KBM-7 (cell line): ENCODE results near the gene RBFOX1.

ENCODE experiments used
- DNase-seq: peaks from one replicate; pipeline ENCODE4 v3.0.0-alpha.2; 2015
- in situ Hi-C: fragments of 300-500 bp; cut with MboI; formaldehyde crosslinking; loops from 2 replicates; pipeline ENCODE4 v1.14.3; 2020; ENCODE audit warnings: low sequenced_read_pairs, low pct_unique_long_range_greater_than_20kb, mixed read lengths

RBFOX1 gene

DNA sequence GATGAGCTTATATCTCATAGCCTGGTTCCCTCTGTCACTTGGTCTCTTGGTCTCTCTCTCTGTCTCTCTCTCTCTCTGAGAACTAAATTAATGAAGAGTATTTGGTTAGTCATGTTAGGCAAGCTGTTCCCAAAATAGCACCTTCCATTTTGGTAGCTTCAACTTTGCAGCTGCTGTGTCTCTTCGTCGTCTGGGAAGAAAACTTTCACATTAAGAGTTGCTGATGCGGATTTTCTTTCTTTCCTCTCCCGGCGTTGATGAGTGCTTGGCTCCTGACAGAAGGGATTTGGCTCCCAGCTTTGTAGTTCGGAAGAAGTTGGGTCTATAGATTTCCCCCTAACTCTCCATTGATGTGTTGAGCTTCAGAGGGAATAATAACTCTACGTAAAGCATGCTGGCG, at the start of gene RBFOX1:
TSS of gene RBFOX1 (plus strand) at position 235 of the 400 bp plus-strand sequence.
- no peak for DNase-seq
- in situ Hi-C loops = no loop called here

DNA sequence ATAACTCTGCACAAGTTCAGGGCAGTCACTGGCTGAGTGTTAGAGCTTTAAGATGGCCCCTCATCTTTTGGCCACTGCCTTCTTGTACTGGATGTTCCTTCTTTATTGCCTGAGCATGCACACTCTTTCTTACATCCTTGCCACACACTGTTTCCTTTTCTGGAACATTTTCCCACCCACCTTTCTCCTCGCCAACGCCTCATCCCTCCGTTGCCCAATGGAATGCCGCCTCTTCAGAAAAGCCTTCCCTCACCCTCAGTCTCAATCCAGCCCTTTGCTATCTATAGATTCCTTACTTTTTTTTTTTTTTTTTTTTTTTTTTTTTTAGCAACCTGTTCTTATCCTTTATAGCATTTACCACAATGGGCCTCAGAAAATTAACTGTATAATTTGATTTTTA, 47.9 kb upstream of the RBFOX1 start:
- in situ Hi-C loops = no loop called here
- DNase-seq = no peak

DNA sequence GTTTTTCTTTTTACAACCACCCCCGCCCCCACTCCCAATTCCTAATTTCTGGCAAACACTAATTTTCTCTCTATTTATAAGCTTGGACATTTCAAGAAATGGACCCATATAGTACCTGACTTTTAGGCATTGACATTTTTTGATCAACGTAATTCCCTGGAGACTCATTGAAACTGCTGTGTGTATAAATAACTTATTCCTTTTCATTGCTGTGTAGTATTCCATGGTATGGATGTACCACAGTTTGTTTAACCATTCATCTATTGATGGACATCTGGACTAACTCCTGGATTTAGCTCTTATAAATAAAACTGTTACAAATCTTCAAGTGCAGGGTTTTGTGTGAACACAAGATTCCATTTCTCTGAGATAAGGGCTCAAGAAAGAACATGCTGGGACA, 47.1 kb upstream of the RBFOX1 start:
- in situ Hi-C loops = no loop called here
- DNase-seq = no peak

DNA sequence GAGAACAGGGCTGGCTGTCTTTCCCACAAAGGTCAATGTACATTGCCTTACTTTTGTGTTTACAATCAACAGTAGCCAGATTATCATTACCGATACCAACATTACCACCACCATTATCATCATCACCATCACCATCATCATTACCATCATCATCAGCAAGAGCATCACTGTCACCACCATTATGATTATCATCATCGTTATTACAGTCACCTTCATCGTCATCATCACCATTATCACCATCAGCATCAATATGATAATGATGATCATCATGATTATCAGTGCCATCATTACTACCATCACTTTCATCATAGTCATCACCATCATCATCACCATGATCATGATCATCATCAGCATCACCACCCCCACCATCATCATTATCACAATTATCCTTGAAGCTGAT, 43.3 kb upstream of the RBFOX1 start:
- in situ Hi-C loops = no loop called here
- no peak for DNase-seq

DNA sequence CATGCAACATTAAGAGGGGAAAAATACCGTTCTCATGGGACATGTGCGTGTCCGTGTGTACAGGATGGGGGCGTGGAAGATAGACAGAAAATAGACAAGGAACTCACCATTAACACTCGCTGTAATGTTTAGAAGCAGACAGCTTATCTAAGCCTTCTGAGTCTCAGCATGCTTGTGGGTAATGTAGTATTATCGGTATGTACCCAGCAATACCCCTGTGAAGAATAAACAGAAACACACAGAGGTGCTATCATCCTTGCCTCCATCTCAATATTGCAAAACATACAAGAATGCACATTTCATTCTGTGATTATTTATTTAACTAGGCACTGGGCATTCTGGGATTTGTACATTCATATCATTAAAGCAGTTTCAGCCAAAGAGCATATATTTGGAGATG, 42.0 kb upstream of the RBFOX1 start:
- in situ Hi-C loops = no loop called here
- no peak for DNase-seq

DNA sequence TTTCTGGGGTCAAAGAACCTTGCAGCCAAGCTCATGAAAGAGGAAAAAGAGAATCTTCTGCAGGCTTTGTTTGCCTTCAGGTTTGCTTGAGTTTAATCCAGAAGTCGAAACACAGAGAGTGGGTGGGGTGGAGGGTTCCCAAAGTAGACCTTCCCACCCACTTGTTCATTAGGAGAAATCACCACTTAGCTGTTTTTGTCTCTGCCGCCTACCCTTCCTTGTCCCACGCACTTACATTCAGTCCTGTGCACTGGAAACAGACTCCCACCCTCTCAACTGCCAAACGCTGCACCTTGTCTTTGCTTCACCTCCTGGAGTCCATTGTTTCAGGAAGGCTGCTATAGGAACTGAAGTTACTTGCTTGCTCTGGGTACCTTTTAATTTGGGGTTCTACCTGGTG, 38.6 kb upstream of the RBFOX1 start:
- no peak for DNase-seq
- in situ Hi-C loops = no loop called here

DNA sequence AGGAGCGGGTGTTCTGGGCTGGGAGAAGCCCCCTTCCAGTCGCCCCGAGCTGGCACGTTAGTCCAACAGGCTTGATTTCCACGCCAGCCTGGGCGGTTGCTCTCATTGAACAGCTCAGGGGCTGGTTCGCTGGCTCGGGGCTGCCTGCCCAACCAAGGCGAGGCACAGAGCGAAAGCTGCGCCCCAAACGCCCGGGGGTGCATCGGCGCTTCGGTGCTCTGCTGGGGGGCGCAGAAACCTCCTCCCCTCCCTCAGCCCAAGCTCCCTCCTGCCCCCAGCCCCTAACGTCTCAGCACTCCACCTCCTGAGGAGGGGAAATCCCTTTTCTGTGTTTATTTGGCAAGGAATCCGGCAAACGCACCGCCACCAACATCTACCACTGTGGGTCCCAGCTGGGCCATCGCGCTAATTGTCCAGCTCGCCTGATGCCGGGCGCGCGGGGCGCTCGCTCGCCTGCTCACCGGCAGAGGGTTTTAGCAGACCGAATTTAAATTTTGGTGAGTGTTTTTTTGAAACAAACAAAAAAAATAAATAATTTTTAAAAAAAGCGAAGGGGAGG, 29.5 kb upstream of the RBFOX1 start:
- no peak for DNase-seq

DNA sequence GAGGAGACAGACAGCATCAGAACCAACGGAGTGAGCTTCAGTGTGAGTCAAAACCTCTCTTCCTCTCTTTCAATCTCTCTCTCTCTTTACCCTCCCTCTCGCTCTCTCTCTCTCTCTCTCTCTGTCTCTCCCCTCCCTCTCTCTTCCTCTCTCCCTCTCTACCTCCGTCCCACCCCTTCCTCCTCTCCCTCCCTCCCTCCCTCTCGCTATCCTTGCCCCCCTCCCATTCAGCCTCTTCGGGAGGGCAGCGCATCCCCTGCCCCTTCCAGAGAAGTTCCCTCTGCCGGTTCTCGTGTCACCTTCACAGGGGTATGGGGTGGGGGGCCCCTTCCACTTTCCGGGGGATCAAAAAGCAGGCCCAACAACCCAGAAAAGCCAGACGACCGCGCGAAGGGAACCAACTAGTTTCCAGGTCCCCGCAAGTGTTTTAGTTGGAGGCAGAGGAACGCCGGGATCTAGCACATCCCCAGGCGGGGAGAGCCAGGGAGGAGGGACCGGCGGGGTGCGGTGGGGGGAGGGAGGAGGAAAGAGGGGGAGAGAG, 28.9 kb upstream of the RBFOX1 start:
- no peak for DNase-seq
- in situ Hi-C loops = no loop called here

More for the DNA sequence above, 29.5 kb upstream of the RBFOX1 start:
- in situ Hi-C loops = no loop called here

DNA sequence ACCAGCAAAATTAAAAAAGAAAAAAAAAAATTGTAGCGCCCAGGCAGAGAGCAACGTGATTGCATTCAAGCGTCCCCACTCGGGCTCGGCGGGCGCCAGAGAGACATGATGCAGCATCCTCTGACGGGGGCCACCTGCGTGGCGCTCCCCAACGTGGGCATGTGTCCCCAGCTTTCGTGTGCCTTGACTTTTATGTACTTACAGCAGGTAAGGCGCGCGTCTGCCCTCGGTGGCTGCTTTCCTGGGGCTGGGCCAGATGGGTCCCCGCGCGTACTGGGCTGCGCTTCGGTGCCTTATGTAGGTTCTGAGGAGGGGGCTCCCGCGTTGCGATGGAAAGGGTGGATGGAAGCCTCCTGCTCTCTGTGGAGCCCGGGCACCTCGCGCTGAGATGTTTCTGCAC, 28.4 kb upstream of the RBFOX1 start:
- DNase-seq = no peak
- in situ Hi-C loops = no loop called here

DNA sequence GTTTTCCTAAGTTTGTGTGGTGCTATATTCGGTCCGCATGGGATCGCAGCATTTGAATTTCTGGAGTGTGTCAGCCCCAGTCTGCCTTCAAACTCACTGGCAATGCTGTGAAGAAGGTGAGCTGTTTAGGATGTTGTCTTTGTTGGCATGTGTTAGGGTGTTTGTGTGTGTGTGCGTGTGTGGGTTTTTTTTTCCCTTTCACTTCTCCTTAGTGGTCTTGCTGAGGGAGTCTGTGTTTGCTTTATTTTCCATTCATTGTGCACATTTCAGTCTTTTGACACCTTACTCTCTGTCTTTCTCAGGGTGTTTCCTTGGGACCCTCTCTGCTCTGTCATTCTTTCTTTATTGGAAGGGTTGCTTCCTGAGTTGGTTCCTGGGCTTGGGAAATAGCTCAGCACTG, 27.7 kb upstream of the RBFOX1 start:
- in situ Hi-C loops = no loop called here
- DNase-seq = no peak

DNA sequence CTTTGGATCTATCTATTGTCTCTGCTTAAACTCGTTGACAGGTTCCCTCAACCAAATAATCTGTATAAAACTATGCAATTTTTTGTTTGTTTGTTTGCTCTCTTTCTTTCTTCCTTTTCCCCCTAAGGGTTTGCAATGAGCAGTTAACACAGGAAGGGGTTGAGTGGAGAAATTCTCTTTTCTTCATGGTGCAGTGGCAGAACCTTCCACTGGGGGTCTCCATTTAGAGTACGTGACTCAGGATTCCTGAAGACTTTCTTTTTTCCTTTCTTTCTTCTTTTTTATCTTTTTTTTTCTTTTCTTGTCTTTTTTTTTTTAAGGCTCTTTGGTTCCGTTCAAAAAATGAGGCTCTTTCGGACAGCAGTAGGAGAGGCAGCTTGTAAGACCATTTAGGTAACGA, 19.5 kb upstream of the RBFOX1 start:
- DNase-seq = no peak
- in situ Hi-C loops = no loop called here

DNA sequence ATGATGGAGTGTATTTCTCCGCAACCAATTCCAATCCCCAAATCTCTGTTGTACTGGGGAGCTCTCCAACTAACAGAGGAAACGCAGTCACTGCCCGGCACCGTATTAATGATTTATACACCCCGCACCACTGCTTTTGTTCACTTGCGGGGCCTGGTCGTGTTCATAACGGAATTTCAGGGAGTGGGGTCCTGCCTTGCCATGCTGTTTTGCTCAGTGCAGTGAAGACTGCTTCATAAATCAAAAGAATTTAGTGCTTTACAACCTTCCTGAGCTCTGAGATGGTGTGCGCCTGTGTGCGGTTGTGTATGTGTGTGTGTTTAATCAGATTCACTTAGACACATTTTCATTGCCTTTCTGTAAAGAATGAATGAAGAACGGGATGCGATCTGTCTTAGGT, 18.5 kb upstream of the RBFOX1 start:
- in situ Hi-C loops = no loop called here
- no peak for DNase-seq

DNA sequence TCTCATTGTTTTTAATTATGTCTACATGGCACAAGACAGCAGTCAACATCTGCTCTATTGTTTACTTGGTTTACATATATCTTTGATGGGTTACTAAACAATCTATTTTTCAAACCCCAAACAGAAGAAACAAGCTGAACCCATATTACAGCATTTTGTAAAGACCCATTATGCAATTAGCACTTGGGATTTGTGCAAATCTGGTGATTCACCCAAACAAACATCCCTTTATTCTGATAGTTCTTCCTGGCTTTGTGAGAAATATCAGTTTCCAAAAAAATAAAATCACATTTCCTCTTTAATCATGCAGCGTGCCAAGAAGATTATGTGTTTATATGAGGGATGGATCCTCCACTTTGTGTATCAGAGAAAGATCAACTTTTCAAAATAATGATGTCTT, 16.8 kb upstream of the RBFOX1 start:
- no peak for DNase-seq
- in situ Hi-C loops = no loop called here

DNA sequence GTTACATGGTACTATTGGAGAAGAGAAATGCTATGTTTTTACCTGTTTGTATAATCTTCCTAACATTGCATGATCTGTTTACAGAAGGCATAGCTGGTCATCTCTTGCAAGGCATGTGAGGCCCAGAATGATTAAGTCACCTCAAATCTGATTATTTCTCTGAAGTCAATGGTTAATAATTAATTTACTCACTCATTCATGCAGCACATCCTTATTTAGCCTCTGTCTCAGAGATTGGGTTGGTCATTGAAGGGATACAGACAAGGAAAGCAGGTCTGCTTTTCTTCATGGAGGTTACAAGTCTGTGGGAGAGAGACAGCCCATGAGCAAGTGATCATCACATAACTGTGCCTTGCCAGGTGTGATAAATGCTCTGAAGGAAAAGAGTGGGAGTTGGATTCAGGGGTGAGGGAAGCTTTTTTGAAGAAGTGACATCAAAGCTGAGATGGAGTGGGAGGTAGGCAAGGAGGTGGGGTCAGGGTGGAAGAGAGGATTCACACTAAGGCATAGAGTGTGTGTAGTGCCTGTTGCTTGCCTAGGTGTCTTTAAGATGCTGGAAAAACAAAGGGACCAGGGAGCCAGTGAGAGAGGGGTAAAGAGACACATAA, 16.3 kb upstream of the RBFOX1 start:
- DNase-seq = no peak
- in situ Hi-C loops = no loop called here

DNA sequence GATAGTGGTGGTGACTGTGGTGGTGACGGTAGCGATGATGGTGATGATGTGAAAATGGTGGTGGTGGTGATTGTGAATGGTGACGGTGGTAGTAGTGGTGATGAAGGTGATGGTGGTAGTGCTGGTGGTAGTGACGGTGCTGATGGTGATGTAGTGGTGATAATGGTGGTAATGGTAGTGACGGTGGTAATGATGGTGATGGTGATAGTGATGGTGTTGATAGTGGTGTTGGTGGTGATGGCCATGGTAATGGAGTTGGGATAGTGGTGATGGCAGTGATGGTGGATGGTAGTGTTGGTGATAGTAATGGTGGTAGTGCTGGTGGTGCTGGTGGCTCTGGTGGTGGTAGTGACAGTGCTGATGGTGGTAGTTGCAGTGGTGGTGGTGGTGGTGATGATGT, 14.7 kb upstream of the RBFOX1 start:
- in situ Hi-C loops = no loop called here
- DNase-seq = no peak

DNA sequence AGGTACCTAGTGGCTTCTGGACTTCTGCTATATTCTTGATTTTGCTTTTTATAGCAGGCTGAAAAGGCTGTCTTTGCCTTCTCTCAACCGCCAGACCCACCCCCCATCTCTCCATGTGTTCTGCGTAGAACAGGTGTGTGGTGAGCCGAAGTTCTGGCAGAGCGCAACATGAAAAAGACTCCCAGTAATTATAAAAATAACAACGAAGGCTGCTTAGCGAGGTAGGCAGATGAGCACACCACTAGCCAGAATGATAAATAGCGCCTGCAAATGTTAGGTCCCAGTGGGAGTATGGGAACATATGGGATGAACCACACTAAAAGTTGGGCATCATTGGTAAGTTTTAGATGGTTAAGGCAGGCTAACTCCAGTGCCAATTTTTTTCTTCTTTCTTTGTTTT, 14.0 kb upstream of the RBFOX1 start:
- no peak for DNase-seq
- in situ Hi-C loops = no loop called here

DNA sequence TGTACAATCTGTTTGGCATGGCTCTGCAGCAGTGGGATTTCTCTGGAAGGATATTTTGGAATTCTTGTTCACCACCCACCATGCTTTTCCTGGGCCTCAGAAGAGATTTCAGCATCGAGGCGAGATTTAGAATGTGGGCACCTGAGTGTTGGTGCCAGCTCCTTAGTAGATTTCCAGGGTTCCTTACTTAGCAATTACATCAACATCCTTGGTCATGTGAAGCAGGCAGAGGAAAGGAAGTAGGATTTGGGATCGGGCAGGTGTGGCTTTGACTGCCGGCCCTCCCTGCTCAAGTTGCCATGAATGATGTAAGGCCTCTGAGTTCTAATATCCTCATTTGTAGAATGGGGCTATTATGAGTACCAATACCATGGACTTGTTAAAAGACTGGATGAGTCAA, 13.1 kb upstream of the RBFOX1 start:
- no peak for DNase-seq
- in situ Hi-C loops = no loop called here

DNA sequence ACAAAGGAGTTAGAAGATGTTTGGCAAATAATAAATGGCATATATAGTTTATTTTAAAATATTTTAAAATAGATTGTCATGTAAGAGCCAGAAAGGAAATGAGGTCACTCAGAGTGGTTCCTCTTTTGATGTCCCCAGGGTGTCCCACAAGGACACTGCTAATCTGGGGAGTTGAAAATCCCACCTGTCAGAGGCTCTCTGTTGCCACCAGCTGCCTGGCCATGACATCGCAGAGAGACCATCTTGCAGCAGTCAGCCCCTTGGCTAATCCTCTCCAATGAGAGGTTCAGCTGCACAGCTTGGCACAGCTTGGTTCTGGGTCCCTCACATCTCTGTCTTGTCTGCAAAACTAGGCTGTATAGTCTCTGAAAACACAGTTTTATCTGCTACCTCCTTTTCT, 11.0 kb upstream of the RBFOX1 start:
- in situ Hi-C loops = no loop called here
- no peak for DNase-seq

DNA sequence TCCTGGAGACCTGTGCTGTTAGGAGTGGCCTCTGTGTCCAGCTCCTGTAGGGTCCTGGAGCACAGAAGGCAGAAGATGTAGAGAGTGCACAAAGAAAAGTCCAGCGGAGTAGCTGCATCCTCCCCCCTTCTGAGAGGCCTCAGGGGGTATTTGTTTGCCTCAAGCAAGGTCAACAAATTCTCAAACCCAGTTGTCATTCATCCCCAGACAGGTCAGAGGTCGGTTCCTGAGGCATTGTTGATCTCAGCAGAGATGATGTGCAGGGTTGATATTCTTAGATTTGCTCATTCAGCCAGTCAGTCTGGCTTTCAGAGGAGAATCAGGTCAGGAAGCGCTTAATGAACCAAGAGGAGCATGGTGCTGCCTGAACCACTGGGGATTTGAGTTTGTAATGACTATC, 8.3 kb upstream of the RBFOX1 start:
- in situ Hi-C loops = no loop called here
- no peak for DNase-seq

DNA sequence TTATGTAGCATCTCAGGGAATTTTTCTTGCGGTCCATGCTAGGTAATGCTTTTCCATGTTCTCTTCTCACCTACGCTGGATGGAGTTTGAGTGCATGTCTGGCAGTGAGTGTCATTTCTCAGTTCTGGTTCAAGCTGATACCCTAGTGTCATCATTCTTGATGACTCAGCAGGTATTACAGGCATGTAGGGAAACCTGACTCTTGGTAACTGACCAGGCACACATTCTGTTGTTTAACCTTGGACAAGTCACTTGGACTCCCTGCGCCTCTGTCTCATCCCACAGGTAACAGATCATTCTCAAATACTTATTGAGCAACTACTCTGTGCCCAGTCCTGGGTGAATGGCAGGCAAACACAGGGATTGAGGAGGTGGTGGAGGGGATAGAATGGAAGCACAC, 6.8 kb upstream of the RBFOX1 start:
- in situ Hi-C loops = no loop called here
- DNase-seq = no peak

DNA sequence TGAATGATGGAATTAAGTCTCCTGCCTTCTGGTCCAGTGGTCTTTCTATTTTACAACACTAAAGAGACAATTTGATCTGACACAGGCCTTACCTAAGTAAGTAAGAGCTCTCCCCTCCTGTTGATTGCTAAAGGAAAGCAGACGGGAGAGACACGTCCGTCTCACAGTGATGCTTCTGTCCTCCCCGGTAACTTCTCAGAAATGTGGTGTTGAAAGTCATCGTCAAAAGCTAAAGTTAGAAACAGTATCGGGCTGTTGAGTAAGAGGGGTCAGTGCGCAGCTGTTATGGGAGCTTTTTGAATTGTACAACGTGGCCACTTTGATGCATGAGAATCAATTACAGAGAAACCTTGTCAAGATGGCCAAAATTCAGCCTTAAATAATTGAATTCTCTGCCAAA, 1.9 kb upstream of the RBFOX1 start:
- in situ Hi-C loops = no loop called here
- no peak for DNase-seq
